Measurements from ENCODE around the gene SPG11. TPM values are rescaled to one million over a fixed set of nuclear protein-coding genes. Genes with fewer than 3 reads are reported as not detected.

The SPG11 gene
- total and polyA plus RNA-seq, 2 donors (not counting 1 experiment from before 2014, with no cell fraction given): 134 to 219 TPM

DNA sequence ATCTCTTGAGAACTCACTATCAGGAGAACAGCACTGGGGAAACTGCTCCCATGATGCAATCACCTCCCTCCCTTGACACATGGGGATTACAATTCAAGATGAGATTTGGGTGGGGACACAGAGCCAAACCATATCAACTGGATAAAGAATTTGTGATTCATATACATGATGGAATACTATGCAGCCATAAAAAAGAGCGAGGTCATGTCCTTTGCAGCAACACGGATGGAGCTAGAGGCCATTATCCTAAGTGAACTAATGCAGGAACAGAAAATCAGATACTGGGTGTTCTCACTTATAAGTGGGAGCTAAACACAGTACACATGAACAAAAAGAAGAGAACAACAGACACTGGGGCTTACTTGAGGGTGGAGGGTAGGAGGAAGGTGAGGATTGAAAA, 17.0 kb downstream of the SPG11 start:
- ATAC-seq (ENCODE audit: low read depth) (no peak), DNase-seq (no peak)
- Histone ChIP-seq H3K4me1 (ENCODE audit: control insufficient read depth in 2 of 2, insufficient read depth in 2 of 2, low read length in 2 of 2) (peaks cover 0 to 3% of the 10 kb centered on the region in 2 donors), H3K4me2 (replicated peaks; ENCODE audit: low read depth, low read length, poor library complexity, severe bottlenecking) (no peak overlapping the region), H3K27me3 (replicated peaks in 1 of 4; ENCODE audit: control extremely low read depth in 1 of 4, control insufficient read depth in 3 of 4, insufficient read depth in 4 of 4, low read length in 3 of 4) (no peaks in the 10 kb centered on the region), H3K79me2 (ENCODE audit: control insufficient read depth, insufficient read depth, low read length) (peaks cover 88% of the 10 kb centered on the region), H2AFZ (ENCODE audit: insufficient read depth, low read depth, low read length, poor library complexity, severe bottlenecking) (no peak overlapping the region), H3K4me3 (ENCODE audit: control extremely low read depth in 1 of 5, extremely low read depth in 1 of 5, insufficient read depth in 1 of 5, low read depth in 2 of 5, low read length in 4 of 5) (no peak overlapping the region), H3K27ac (ENCODE audit: low read length in 2 of 2) (no peak overlapping the region), H4K20me1 (ENCODE audit: control insufficient read depth, insufficient read depth, low read length, poor library complexity, severe bottlenecking) (peaks cover 13% of the 10 kb centered on the region), H3K36me3 (replicated peaks in 1 of 2; ENCODE audit: control extremely low read depth in 1 of 2, control insufficient read depth in 1 of 2, extremely low read depth in 1 of 2, insufficient read depth in 2 of 2, low read length in 1 of 2) (peaks cover 25 to 70% of the 10 kb centered on the region in 2 experiments), H3K9me3 (ENCODE audit: control extremely low read depth in 1 of 3, control insufficient read depth in 2 of 3, insufficient read depth in 1 of 3, low read length in 2 of 3) (peaks cover 0 to 1% (median 0%) of the 10 kb centered on the region in 3 donors), H3K9ac (ENCODE audit: low read length) (no peak overlapping the region)
- intact Hi-C loops (cut with micrococcal nuclease): no loop called here
- peaks cover 40% of the 10 kb centered on the region for H3K4me1 Mint-ChIP-seq
- H3K9me3 Mint-ChIP-seq (ENCODE audit: insufficient read depth): no peaks in the 10 kb centered on the region
- no peak overlapping the region for H3K27ac Mint-ChIP-seq
- H3K27me3 Mint-ChIP-seq: no peaks in the 10 kb centered on the region
- no peak overlapping the region for H3K4me3 Mint-ChIP-seq
- ChIA-PET POLR2A (interaction anchor here (0.6 kb wide), 1 partner anchor 80 kb away, joined by 3 read pairs; no protein-coding TSS in a partner anchor), CTCF (interaction anchor here (0.7 to 1.9 kb wide), 3 partner anchors 10 to 90 kb away, joined by 4 to 6 read pairs (median 6); partner anchors contain the start of genes PATL2 and TRIM69)
- 100% methylated on average over 2 of the region's 2 CpGs for WGBS (ENCODE audit: insufficient coverage)
- no peak for TF ChIP-seq EZH2 (IDR thresholded peaks at IDR 0.05; ENCODE audit: borderline replicate concordance, insufficient read depth, low read depth, low read length, poor library complexity, severe bottlenecking)
- TF ChIP-seq, protein P1, sequence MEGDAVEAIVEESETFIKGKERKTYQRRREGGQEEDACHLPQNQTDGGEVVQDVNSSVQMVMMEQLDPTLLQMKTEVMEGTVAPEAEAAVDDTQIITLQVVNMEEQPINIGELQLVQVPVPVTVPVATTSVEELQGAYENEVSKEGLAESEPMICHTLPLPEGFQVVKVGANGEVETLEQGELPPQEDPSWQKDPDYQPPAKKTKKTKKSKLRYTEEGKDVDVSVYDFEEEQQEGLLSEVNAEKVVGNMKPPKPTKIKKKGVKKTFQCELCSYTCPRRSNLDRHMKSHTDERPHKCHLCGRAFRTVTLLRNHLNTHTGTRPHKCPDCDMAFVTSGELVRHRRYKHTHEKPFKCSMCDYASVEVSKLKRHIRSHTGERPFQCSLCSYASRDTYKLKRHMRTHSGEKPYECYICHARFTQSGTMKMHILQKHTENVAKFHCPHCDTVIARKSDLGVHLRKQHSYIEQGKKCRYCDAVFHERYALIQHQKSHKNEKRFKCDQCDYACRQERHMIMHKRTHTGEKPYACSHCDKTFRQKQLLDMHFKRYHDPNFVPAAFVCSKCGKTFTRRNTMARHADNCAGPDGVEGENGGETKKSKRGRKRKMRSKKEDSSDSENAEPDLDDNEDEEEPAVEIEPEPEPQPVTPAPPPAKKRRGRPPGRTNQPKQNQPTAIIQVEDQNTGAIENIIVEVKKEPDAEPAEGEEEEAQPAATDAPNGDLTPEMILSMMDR (IDR thresholded peaks at IDR 0.05): no peak

DNA sequence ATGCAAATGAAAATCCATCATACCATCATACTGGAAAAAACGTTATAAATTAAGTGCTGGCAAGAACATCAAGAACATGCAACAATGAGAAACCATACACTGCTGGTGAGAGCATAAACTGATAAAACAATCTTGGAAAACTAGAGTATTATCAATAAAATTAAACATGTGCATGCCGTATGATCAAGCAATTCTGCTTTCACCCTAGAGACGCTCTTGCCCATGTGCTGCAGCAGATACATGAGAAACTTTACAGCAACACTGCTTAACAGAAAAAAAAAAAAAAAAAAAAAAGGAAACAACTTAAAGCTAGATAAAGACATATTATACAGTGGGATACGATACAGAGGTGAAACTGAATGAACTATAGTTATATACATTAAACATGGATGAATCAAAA, 21.8 kb downstream of the SPG11 start:
- WGBS (ENCODE audit: insufficient coverage): no CpG with 5 or more reads among the region's 4 CpGs
- Histone ChIP-seq H3K27me3 (replicated peaks in 1 of 4; ENCODE audit: control extremely low read depth in 1 of 4, control insufficient read depth in 3 of 4, insufficient read depth in 4 of 4, low read length in 3 of 4) (no peaks in the 10 kb centered on the region), H3K79me2 (ENCODE audit: control insufficient read depth, insufficient read depth, low read length) (peaks cover 89% of the 10 kb centered on the region), H3K36me3 (replicated peaks in 1 of 2; ENCODE audit: control extremely low read depth in 1 of 2, control insufficient read depth in 1 of 2, extremely low read depth in 1 of 2, insufficient read depth in 2 of 2, low read length in 1 of 2) (peaks cover 15 to 50% of the 10 kb centered on the region in 2 experiments), H3K4me3 (ENCODE audit: control extremely low read depth in 1 of 5, extremely low read depth in 1 of 5, insufficient read depth in 1 of 5, low read depth in 2 of 5, low read length in 4 of 5) (no peak overlapping the region), H4K20me1 (ENCODE audit: control insufficient read depth, insufficient read depth, low read length, poor library complexity, severe bottlenecking) (peaks cover 29% of the 10 kb centered on the region), H3K4me1 (ENCODE audit: control insufficient read depth in 2 of 2, insufficient read depth in 2 of 2, low read length in 2 of 2) (peaks cover 0 to 3% of the 10 kb centered on the region in 2 donors), H3K9me3 (ENCODE audit: control extremely low read depth in 1 of 3, control insufficient read depth in 2 of 3, insufficient read depth in 1 of 3, low read length in 2 of 3) (peaks cover 0 to 4% (median 3%) of the 10 kb centered on the region in 3 donors), H3K9ac (ENCODE audit: low read length) (no peak overlapping the region), H3K4me2 (replicated peaks; ENCODE audit: low read depth, low read length, poor library complexity, severe bottlenecking) (no peak overlapping the region), H3K27ac (ENCODE audit: low read length in 2 of 2) (no peak overlapping the region), H2AFZ (ENCODE audit: insufficient read depth, low read depth, low read length, poor library complexity, severe bottlenecking) (no peak overlapping the region)
- ChIA-PET POLR2A (interaction anchor here (0.6 kb wide), 1 partner anchor 92 kb away, joined by 6 read pairs; no protein-coding TSS in a partner anchor), CTCF (interaction anchor here (0.6 to 0.7 kb wide), 2 partner anchors 89 to 94 kb away, joined by 3 read pairs; no protein-coding TSS in a partner anchor)
- Mint-ChIP-seq H3K27me3 (no peaks in the 10 kb centered on the region), H3K27ac (no peak overlapping the region), H3K9me3 (ENCODE audit: insufficient read depth) (no peaks in the 10 kb centered on the region), H3K4me3 (no peak overlapping the region), H3K4me1 (peaks cover 27% of the 10 kb centered on the region)
- intact Hi-C loops (cut with micrococcal nuclease): no loop called here
- DNase-seq (no peak), ATAC-seq (ENCODE audit: low read depth) (no peak)
- TF ChIP-seq, protein P1 (IDR thresholded peaks at IDR 0.05): no peak
